HT-29 (cell line): ENCODE data around the gene PRR19. TPM values are rescaled to one million over a fixed set of nuclear protein-coding genes. Genes with fewer than 3 reads are reported as not detected.
"Not testable (repeated sequence)": the region's sequence is repeated elsewhere in the genome, so short reads cannot be mapped to it uniquely, and the experiment has no call there.

Experiments used
- DNase-seq: peaks from one replicate; pipeline ENCODE4 v3.0.0-alpha.2; 2015; ENCODE audit warnings: low spot score
- total RNA-seq: library from RNA; depleted of rRNA; stranded (reverse); fragments of >200 nt; shearing (Covaris generic); gene quantifications from 2 replicates; pipeline ENCODE4 v1.2.3, GENCODE V29; 2014

The PRR19 gene
- total RNA-seq, 1 experiment from 2014 or later = 4.7 TPM

GRCh38 chr19:42325308-42325895 is 23.5 kb downstream of the PRR19 start, which contains the start of gene MEGF8:
Gene MEGF8, plus strand, starts transcription at chr19:42325635. Its CDS starts 609 bp downstream, at chr19:42326244.
- peak; percentile 100 for DNase-seq

GRCh38 chr19:42325896-42326771 is 24.2 kb downstream of the PRR19 start:
- DNase-seq = no peak

- no peak for DNase-seq
Measured at GRCh38 chr19:42326969-42327368, 25.0 kb downstream of the PRR19 start.

- no peak for DNase-seq
Measured at GRCh38 chr19:42327381-42327780, 25.4 kb downstream of the PRR19 start.

GRCh38 chr19:42328106-42328505 is 26.2 kb downstream of the PRR19 start:
- no peak for DNase-seq

- DNase-seq = no peak
Measured at GRCh38 chr19:42328854-42329253, 26.9 kb downstream of the PRR19 start.

GRCh38 chr19:42330241-42330711 is 28.3 kb downstream of the PRR19 start:
- DNase-seq = no peak

GRCh38 chr19:42331333-42331732 is 29.4 kb downstream of the PRR19 start:
- DNase-seq = not testable (repeated sequence)

- DNase-seq = no peak
Measured at GRCh38 chr19:42332059-42332458, 30.1 kb downstream of the PRR19 start.

GRCh38 chr19:42333018-42333417 is 31.1 kb downstream of the PRR19 start:
- DNase-seq = no peak

- no peak for DNase-seq
Measured at GRCh38 chr19:42333975-42334696, 32.2 kb downstream of the PRR19 start.

GRCh38 chr19:42334697-42335373 is 32.9 kb downstream of the PRR19 start:
- DNase-seq = no peak

GRCh38 chr19:42335374-42335936 is 33.5 kb downstream of the PRR19 start:
- no peak for DNase-seq

GRCh38 chr19:42335971-42336370 is 34.0 kb downstream of the PRR19 start:
- DNase-seq = no peak

GRCh38 chr19:42339126-42339860 is 37.4 kb downstream of the PRR19 start:
- not testable (repeated sequence) for DNase-seq

- not testable (repeated sequence) for DNase-seq
Measured at GRCh38 chr19:42339922-42340321, 38.0 kb downstream of the PRR19 start.

- DNase-seq = no peak
Measured at GRCh38 chr19:42343344-42344110, 41.6 kb downstream of the PRR19 start.

GRCh38 chr19:42344336-42344893 is 42.5 kb downstream of the PRR19 start:
- DNase-seq = no peak

GRCh38 chr19:42345191-42345812 is 43.4 kb downstream of the PRR19 start:
- DNase-seq = no peak
